ENCODE measurements around the gene SH3PXD2A. TPM values are rescaled to one million over a fixed set of nuclear protein-coding genes. Genes with fewer than 3 reads are reported as not detected.

The SH3PXD2A gene
- total RNA-seq, 4 donors from 2014 or later, result 12.1 to 68.5 (median 21.7) TPM

- Histone ChIP-seq H3K4me1 (peaks cover 0 to 26% (median 2%) of the 10 kb centered on the region in 4 donors), H3K9me3 (no peaks in the 10 kb centered on the region), H3K36me3 (no peaks in the 10 kb centered on the region), H3K27ac (peak overlapping the region in 1 of 4 donors; percentile 50), H3K4me3 (peak overlapping the region in 3 of 4 donors; percentile 14 to 62 (median 58)), H3K27me3 (no peaks in the 10 kb centered on the region)
- DNase-seq, result no peak
- no peak for TF ChIP-seq CTCF (IDR thresholded peaks at IDR 0.05)
- no peak for TF ChIP-seq POLR2A (IDR thresholded peaks at IDR 0.05)
Observed at GRCh38 chr10:103555712-103556111, 299.7 kb downstream of the SH3PXD2A start.

GRCh38 chr10:103555325-103555649, 300.1 kb downstream of the SH3PXD2A start:
- H3K27me3 ChIP-seq, result no peaks in the 10 kb centered on the region
- no peak for DNase-seq
- no peaks in the 10 kb centered on the region for H3K9me3 ChIP-seq
- H3K4me3 ChIP-seq, result peak overlapping the region; percentile 14 to 62 (median 51)
- peak overlapping the region in 2 of 4 donors; percentile 46 to 50 for H3K27ac ChIP-seq
- H3K4me1 ChIP-seq, result peaks cover 0 to 26% (median 2%) of the 10 kb centered on the region in 4 donors
- TF ChIP-seq POLR2A (IDR thresholded peaks at IDR 0.05) (no peak), CTCF (IDR thresholded peaks at IDR 0.05) (no peak)
- no peaks in the 10 kb centered on the region for H3K36me3 ChIP-seq

GRCh38 chr10:103554488-103555324, 300.7 kb downstream of the SH3PXD2A start:
- H3K4me3 ChIP-seq, result peak overlapping the region; percentile 14 to 62 (median 51)
- no peaks in the 10 kb centered on the region for H3K36me3 ChIP-seq
- H3K27me3 ChIP-seq, result no peaks in the 10 kb centered on the region
- H3K4me1 ChIP-seq, result peaks cover 0 to 26% (median 2%) of the 10 kb centered on the region in 4 donors
- H3K27ac ChIP-seq, result peak overlapping the region in 2 of 4 donors; percentile 46 to 50
- no peaks in the 10 kb centered on the region for H3K9me3 ChIP-seq
- TF ChIP-seq POLR2A (IDR thresholded peaks at IDR 0.05) (no peak), CTCF (IDR thresholded peaks at IDR 0.05) (no peak)
- peak; percentile 19 to 78 (median 65) for DNase-seq

- H3K9me3 ChIP-seq, result no peaks in the 10 kb centered on the region
- peak in 1 of 3 donors; percentile 44 for DNase-seq
- peaks cover 0 to 26% (median 2%) of the 10 kb centered on the region in 4 donors for H3K4me1 ChIP-seq
- H3K4me3 ChIP-seq, result no peak overlapping the region
- no peak for TF ChIP-seq CTCF (IDR thresholded peaks at IDR 0.05)
- TF ChIP-seq POLR2A (IDR thresholded peaks at IDR 0.05), result no peak
- H3K27ac ChIP-seq, result peak overlapping the region in 1 of 4 donors; percentile 50
- no peaks in the 10 kb centered on the region for H3K36me3 ChIP-seq
- no peaks in the 10 kb centered on the region for H3K27me3 ChIP-seq
Observed at GRCh38 chr10:103553743-103554487, 301.5 kb downstream of the SH3PXD2A start.

GRCh38 chr10:103552856-103553742, 302.3 kb downstream of the SH3PXD2A start:
- Histone ChIP-seq H3K4me1 (peaks cover 0 to 26% (median 2%) of the 10 kb centered on the region in 4 donors), H3K27me3 (no peaks in the 10 kb centered on the region), H3K27ac (no peak overlapping the region), H3K9me3 (no peaks in the 10 kb centered on the region), H3K4me3 (no peak overlapping the region), H3K36me3 (no peaks in the 10 kb centered on the region)
- no peak for DNase-seq
- TF ChIP-seq CTCF (IDR thresholded peaks at IDR 0.05), result no peak
- TF ChIP-seq POLR2A (IDR thresholded peaks at IDR 0.05), result no peak

All from Peyer's patch (tissue), 4 donors.